GM12878 (cell line): ENCODE data around the gene IL36A. TPM values are rescaled to one million over a fixed set of nuclear protein-coding genes. Genes with fewer than 3 reads are reported as not detected.

ENCODE experiments used
- ATAC-seq: fragments of 200-7000 bp; cut with Tn5 transposase; 3 replicates; pipeline ENCODE4 v1.9.1; 2020; ENCODE audit warnings: mild to moderate bottlenecking, moderate library complexity
- BruUV-seq: library from RNA; stranded (reverse); fragments of 400-500 nt; replicated peaks from 2 replicates; lab custom pipeline; 2021; lab: Mats Ljungman, UMichigan
- CTCF ChIA-PET: fragments of 300-600 bp; sonication (Branson Sonifier 250); formaldehyde crosslinking; extraction: SDS; loops from one replicate; lab custom pipeline; 2021; ENCODE audit warnings: inconsistent platforms; lab: Yijun Ruan, JAX
- POLR2A ChIA-PET: fragments of 350-600 bp; formaldehyde crosslinking; extraction: SDS; loops from one replicate; lab custom pipeline; 2021; ENCODE audit warnings: inconsistent platforms; lab: Charles Lee
- RAD21 ChIA-PET: fragments of 300-600 bp; sonication (Branson Sonifier 250); formaldehyde crosslinking; loops from one replicate; lab custom pipeline; 2023; ENCODE audit warnings: antibody characterized with exemption; ENCODE audit not compliant: unreplicated experiment; lab: Charles Lee
- SMC1A ChIA-PET: fragments of 300-600 bp; sonication (Branson Sonifier 250); formaldehyde crosslinking; loops from one replicate; lab custom pipeline; 2023; ENCODE audit not compliant: unreplicated experiment, uncharacterized antibody; lab: Charles Lee
- DNase-seq: peaks from one replicate; pipeline ENCODE4 v3.0.0-alpha.2; 2011; ENCODE audit warnings: low read depth, low spot score
- FAIRE-seq: peaks from 3 replicates; lab custom pipeline; 2011; peaks lifted over from hg19 to GRCh38; lab: Jason Lieb, UNC
- H2AFZ ChIP-seq: 2 replicates; pipeline ENCODE4 v1.6.0; 2011; ENCODE audit warnings: low read depth, low read length, control low read depth; ENCODE audit not compliant: control insufficient read depth
- H3K27ac ChIP-seq: 2 replicates; pipeline ENCODE4 v1.5.1; 2011; ENCODE audit warnings: control low read depth; ENCODE audit not compliant: control insufficient read depth, insufficient read depth
- H3K27me3 ChIP-seq, 2 experiments: replicated peaks in 1 of 2; 2 replicates each; pipeline versions ENCODE4 v1.6.0 to v1.6.1; 2011; ENCODE audit warnings: low read length in 1 of 2; ENCODE audit not compliant: control insufficient read depth in 2 of 2, insufficient read depth in 2 of 2
- H3K36me3 ChIP-seq, 2 experiments: 2 replicates each; pipeline ENCODE4 v1.5.1; 2011; ENCODE audit warnings: low read length in 1 of 2; ENCODE audit not compliant: control insufficient read depth in 2 of 2, insufficient read depth in 2 of 2
- H3K4me1 ChIP-seq: 2 replicates; pipeline ENCODE4 v1.6.1; 2011; ENCODE audit warnings: mild to moderate bottlenecking, low read length, moderate library complexity, mixed read lengths; ENCODE audit not compliant: control insufficient read depth, insufficient read depth
- H3K4me2 ChIP-seq: 2 replicates; pipeline ENCODE4 v1.6.0; 2011; ENCODE audit warnings: control low read depth; ENCODE audit not compliant: control insufficient read depth, insufficient read depth
- H3K4me3 ChIP-seq: fragments of 200-600 bp; sonication (generic); 2 replicates; pipeline ENCODE4 v1.5.1; 2016
- H3K79me2 ChIP-seq: 2 replicates; pipeline ENCODE4 v1.6.0; 2011; ENCODE audit warnings: low read length; ENCODE audit not compliant: control insufficient read depth, insufficient read depth
- H3K9ac ChIP-seq: 2 replicates; pipeline ENCODE4 v1.8.0; 2011; ENCODE audit warnings: low read length, control low read depth, mixed read lengths; ENCODE audit not compliant: control insufficient read depth, insufficient read depth
- H3K9me3 ChIP-seq: replicated peaks from 3 replicates; pipeline ENCODE4 v1.5.1; 2011; ENCODE audit warnings: mild to moderate bottlenecking, low read length; ENCODE audit not compliant: control insufficient read depth, insufficient read depth
- H4K20me1 ChIP-seq: 2 replicates; pipeline ENCODE4 v1.6.0; 2011; ENCODE audit not compliant: control insufficient read depth, insufficient read depth
- BMI1 ChIP-seq: fragments of 450-650 bp; IDR thresholded peaks from 2 replicates; pipeline ENCODE4 v1.6.1; 2016; ENCODE audit warnings: mild to moderate bottlenecking, moderate library complexity, borderline replicate concordance
- CHD1 ChIP-seq: IDR thresholded peaks from 2 replicates; pipeline ENCODE4 v1.6.1; 2012; ENCODE audit warnings: low read depth, low read length, improper control_type of control experiment
- MEF2A ChIP-seq: IDR thresholded peaks from 2 replicates; pipeline ENCODE4 v1.6.1; 2011; ENCODE audit warnings: low read depth, mild to moderate bottlenecking, low read length, moderate library complexity; ENCODE audit not compliant: insufficient read depth
- POU2F2 ChIP-seq: IDR thresholded peaks from 3 replicates; pipeline ENCODE4 v1.6.1; 2011; ENCODE audit warnings: low read depth, mild to moderate bottlenecking, low read length, borderline replicate concordance
- RUNX3 ChIP-seq: IDR thresholded peaks from 2 replicates; pipeline ENCODE4 v1.6.1; 2012; ENCODE audit warnings: low read length, inconsistent platforms
- SIN3A ChIP-seq: IDR thresholded peaks from 2 replicates; pipeline ENCODE4 v1.6.1; 2012; ENCODE audit warnings: low read depth, low read length, improper control_type of control experiment
- YBX1 ChIP-seq: fragments of 450-650 bp; IDR thresholded peaks from 2 replicates; pipeline ENCODE4 v1.6.1; 2016; ENCODE audit warnings: antibody characterized with exemption
- WGBS: methylation state at CpG from one replicate; pipeline ENCODE4 v1.1.6; 2016; ENCODE audit warnings: low lambda C conversion rate; ENCODE audit not compliant: insufficient replicate concordance, insufficient coverage; ENCODE audit errors: missing lambda C conversion rate; 5-methylcytosine and 5-hydroxymethylcytosine counted together
- in situ Hi-C: fragments of 300-500 bp; cut with MboI; formaldehyde crosslinking; loops from 9 replicates; pipeline ENCODE4 v1.14.3; 2018; ENCODE audit warnings: mixed read lengths
- intact Hi-C: fragments of 100-400 bp; cut with micrococcal nuclease; formaldehyde crosslinking; loops from one replicate; pipeline ENCODE4 v1.14.2; 2022; ENCODE audit not compliant: unreplicated experiment
- polyA plus RNA-seq, 11 experiments: library from polyadenylated mRNA; depleted of rRNA in 4 of 11; unstranded in 6 of 11; stranded (reverse) in 5 of 11; fragments of >200 nt; fragmentation: Nextera tagmentation in 4 of 11; fragmentation: Illumina TruSeq in 1 of 11; extraction: Ambion mirVana in 4 of 11; extraction: Trizol in 1 of 11; gene quantifications; 1 replicate in 1 of 11; 2 replicates in 10 of 11; pipeline versions ENCODE4 v1.2.1 to v1.2.3, GENCODE V29; 2011 to 2016; ENCODE audit warnings: inconsistent platforms in 2 of 11, missing spikeins in 2 of 11, low read depth in 1 of 11
- total RNA-seq, 4 experiments: library from RNA; depleted of rRNA in 3 of 4; stranded (reverse); fragments of >200 nt in 3 of 4; fragmentation: Illumina TruSeq in 1 of 4; extraction: Trizol in 1 of 4; gene quantifications; 2 replicates each; pipeline versions ENCODE4 v1.2.1 to v1.2.3, GENCODE V29; 2013 to 2021
- TF ChIP-seq, protein P1 (sequence below): fragments of 450-650 bp; IDR thresholded peaks from 2 replicates; pipeline ENCODE4 v1.6.1; 2017; ENCODE audit warnings: antibody characterized with exemption, mild to moderate bottlenecking, moderate library complexity
- TF ChIP-seq, protein P2 (sequence below), 3 experiments: IDR thresholded peaks in 2 of 3; conservative IDR thresholded peaks in 1 of 3; 2 replicates each; pipeline ENCODE4 v1.5.1; 2011; ENCODE audit warnings: low read depth in 3 of 3, low read length in 3 of 3, mild to moderate bottlenecking in 3 of 3, control low read depth in 2 of 3, moderate library complexity in 2 of 3, inconsistent platforms in 1 of 3, mixed read lengths in 1 of 3; ENCODE audit not compliant: control insufficient read depth in 2 of 3, insufficient read depth in 1 of 3; ENCODE audit errors: extremely low read depth in 1 of 3
- TF ChIP-seq, protein P3 (sequence below): fragments of 450-650 bp; IDR thresholded peaks from 2 replicates; pipeline ENCODE4 v1.6.1; 2014; ENCODE audit warnings: mild to moderate bottlenecking

IL36A gene
- total and polyA plus RNA-seq, 10 of the 15 experiments (the other 5 are each of a cell fraction or from before 2014, with no cell fraction given): not detected

DNA sequence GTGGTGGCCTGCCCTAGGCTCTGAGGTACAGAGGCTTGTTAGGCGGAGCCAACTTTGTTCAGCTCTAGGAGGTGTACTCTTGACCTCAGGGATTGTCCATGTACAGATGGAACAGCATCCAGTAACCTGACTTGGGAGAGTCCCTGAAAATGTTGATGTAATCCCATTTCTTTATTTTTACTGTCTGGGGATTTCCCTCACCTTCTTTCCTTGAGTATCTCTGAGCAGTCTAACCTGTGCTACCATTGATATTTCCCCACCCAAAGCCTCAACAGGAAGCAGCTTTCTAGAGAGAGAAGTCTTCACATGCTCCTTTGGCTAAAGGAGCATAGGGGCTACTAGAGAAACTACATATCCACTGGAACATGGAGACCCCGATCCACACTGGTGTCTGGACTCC lies 10.4 kb downstream of the IL36A start (continued):
- TF ChIP-seq BMI1: no peak
- TF ChIP-seq, protein P1, sequence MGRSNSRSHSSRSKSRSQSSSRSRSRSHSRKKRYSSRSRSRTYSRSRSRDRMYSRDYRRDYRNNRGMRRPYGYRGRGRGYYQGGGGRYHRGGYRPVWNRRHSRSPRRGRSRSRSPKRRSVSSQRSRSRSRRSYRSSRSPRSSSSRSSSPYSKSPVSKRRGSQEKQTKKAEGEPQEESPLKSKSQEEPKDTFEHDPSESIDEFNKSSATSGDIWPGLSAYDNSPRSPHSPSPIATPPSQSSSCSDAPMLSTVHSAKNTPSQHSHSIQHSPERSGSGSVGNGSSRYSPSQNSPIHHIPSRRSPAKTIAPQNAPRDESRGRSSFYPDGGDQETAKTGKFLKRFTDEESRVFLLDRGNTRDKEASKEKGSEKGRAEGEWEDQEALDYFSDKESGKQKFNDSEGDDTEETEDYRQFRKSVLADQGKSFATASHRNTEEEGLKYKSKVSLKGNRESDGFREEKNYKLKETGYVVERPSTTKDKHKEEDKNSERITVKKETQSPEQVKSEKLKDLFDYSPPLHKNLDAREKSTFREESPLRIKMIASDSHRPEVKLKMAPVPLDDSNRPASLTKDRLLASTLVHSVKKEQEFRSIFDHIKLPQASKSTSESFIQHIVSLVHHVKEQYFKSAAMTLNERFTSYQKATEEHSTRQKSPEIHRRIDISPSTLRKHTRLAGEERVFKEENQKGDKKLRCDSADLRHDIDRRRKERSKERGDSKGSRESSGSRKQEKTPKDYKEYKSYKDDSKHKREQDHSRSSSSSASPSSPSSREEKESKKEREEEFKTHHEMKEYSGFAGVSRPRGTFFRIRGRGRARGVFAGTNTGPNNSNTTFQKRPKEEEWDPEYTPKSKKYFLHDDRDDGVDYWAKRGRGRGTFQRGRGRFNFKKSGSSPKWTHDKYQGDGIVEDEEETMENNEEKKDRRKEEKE: no peak

DNA sequence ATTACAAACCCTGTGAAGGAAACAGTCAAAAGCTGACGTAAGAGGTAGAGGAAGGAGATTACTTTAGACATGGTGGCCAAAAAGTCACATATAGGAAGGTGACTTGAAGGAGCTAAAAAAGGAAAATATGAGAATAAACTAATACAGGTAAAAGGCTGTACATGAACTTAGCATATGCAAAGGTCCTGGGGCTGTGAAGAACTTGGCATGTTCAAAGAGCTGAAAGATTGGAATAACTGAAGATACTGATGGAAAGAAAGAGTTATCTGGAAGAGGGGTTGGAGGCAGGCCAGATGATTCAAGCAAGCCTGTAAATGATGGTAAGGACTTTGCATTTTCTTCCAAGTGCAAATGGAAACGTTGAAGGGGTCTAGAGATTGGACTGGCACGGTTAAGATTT lies 13.2 kb downstream of the IL36A start:
- no peak overlapping the region for H3K27ac ChIP-seq
- intact Hi-C loops: no loop called here
- no peak for DNase-seq
- 4% methylated on average over 3 of the region's 3 CpGs for WGBS
- no peak overlapping the region for H3K4me3 ChIP-seq
- ChIA-PET POLR2A (no interaction called here), RAD21 (no interaction called here), CTCF (no interaction called here), SMC1A (interaction anchor here (1.5 kb wide), 1 partner anchor 12 kb away, joined by 3 read pairs; no protein-coding TSS in a partner anchor)
- no peaks in the 10 kb centered on the region; a peak in 1 of 4 replicates for H3K27me3 ChIP-seq
- no peak overlapping the region for H3K9ac ChIP-seq
- H3K79me2 ChIP-seq: no peaks in the 10 kb centered on the region
- H3K36me3 ChIP-seq: no peaks in the 10 kb centered on the region
- no peak for ATAC-seq
- H3K4me1 ChIP-seq: no peaks in the 10 kb centered on the region
- no peaks in the 10 kb centered on the region for H4K20me1 ChIP-seq
- FAIRE-seq: no peak
- in situ Hi-C loops: no loop called here
- H2AFZ ChIP-seq: no peak overlapping the region
- H3K4me2 ChIP-seq: no peak overlapping the region
- no peaks in the 10 kb centered on the region; the same call in 1 of the 3 replicates for H3K9me3 ChIP-seq
- no TSS peak for BruUV-seq
- TF ChIP-seq SIN3A: no peak
- TF ChIP-seq RUNX3: no peak
- TF ChIP-seq, protein P2, sequence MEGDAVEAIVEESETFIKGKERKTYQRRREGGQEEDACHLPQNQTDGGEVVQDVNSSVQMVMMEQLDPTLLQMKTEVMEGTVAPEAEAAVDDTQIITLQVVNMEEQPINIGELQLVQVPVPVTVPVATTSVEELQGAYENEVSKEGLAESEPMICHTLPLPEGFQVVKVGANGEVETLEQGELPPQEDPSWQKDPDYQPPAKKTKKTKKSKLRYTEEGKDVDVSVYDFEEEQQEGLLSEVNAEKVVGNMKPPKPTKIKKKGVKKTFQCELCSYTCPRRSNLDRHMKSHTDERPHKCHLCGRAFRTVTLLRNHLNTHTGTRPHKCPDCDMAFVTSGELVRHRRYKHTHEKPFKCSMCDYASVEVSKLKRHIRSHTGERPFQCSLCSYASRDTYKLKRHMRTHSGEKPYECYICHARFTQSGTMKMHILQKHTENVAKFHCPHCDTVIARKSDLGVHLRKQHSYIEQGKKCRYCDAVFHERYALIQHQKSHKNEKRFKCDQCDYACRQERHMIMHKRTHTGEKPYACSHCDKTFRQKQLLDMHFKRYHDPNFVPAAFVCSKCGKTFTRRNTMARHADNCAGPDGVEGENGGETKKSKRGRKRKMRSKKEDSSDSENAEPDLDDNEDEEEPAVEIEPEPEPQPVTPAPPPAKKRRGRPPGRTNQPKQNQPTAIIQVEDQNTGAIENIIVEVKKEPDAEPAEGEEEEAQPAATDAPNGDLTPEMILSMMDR (IDR thresholded peaks at IDR 0.05 in 2 of 3, conservative IDR thresholded peaks at IDR 0.05 in 1 of 3; ENCODE audit: control insufficient read depth in 2 of 3, extremely low read depth in 1 of 3, insufficient read depth in 1 of 3, low read depth in 3 of 3, low read length in 3 of 3): no peak
- TF ChIP-seq, protein P3, sequence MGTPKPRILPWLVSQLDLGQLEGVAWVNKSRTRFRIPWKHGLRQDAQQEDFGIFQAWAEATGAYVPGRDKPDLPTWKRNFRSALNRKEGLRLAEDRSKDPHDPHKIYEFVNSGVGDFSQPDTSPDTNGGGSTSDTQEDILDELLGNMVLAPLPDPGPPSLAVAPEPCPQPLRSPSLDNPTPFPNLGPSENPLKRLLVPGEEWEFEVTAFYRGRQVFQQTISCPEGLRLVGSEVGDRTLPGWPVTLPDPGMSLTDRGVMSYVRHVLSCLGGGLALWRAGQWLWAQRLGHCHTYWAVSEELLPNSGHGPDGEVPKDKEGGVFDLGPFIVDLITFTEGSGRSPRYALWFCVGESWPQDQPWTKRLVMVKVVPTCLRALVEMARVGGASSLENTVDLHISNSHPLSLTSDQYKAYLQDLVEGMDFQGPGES: no peak
- TF ChIP-seq YBX1: no peak
- TF ChIP-seq POU2F2: no peak
- TF ChIP-seq CHD1: no peak
- TF ChIP-seq MEF2A: no peak
